GM19193 (cell line): ENCODE results near the gene TEX52.

ENCODE experiments used
- POLR2A ChIP-seq: IDR thresholded peaks from 4 replicates; pipeline ENCODE4 v1.6.1; 2011; ENCODE audit not compliant: insufficient read depth, insufficient read length; ENCODE audit errors: extremely low read depth

Gene TEX52

DNA sequence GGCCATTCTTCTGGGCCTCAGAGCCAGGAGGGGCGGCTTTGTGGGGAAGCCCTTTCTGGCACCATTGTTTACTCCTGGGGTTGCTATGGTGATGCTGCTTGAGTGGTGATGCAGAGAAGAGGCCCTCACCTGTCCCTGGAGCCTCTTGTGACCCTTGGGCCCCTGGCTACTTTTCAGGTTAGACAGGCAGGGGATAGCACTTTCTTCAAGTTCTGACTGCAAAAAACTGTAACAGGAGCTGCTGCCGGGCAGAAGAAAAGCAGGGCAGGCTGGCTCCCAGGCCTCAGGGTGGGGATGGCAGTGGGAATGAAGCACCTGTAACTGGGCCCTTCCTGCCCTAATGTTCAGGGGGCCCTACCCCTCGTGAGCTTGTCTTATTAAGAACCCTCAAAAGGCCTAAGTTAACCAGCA is at the start of gene TEX52:
TEX52 (minus strand) TSS at position 19 of the 411 bp plus-strand sequence; CDS start at position 6, 13 bp downstream.
- no peak for TF ChIP-seq POLR2A

- no peak for TF ChIP-seq POLR2A
Measured at GRCh38 chr12:2904260-2904659, 47.4 kb upstream of the TEX52 start.

DNA sequence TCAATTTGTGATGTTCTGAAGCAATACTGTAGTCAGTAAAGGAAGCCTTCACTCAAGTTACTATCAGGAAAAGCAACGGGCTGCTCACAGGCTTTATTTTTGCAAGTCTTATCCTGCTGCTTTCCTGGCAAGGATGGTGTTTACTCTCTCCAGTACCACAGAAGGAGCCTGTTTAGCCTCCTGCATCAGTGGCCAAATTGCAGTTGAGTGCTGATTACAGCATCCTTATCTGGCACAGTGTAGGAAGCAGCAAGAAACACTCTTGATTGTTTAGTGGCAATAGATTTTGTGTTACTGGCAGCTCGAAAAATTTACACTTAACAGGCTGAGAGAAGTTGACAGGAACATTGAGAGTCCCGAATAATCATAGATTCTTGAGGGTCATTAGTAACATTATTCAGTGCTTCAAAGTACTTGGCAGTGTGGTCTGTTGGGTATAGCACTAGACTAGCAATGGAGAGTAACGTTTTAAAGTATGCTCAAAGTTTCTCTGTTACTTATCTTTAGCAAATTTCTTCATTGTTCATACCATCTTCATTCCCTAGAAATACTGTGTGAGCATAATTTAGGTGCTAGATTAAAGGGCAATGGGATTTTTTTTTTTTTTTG is 45.5 kb upstream of the TEX52 start:
- no peak for TF ChIP-seq POLR2A

DNA sequence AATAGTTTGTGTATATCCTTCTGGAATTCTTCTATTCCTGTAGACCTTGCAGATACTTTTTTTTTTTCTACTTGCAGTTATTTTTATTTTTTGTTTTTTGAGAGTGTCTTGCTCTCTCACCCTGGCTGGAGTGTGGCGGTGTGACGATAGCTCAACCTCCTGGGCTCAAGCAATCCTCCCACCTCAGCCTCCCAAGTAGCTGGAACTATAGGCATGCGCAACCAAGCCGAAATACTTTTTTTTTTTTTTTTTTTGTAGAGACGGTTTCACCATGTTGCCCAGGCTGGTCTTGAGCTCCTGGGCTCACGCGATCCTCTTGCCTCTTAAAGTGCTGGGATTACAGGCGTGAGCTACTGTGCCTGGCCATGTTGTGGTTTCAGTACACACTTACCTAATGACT is 43.8 kb upstream of the TEX52 start:
- TF ChIP-seq POLR2A, result no peak

DNA sequence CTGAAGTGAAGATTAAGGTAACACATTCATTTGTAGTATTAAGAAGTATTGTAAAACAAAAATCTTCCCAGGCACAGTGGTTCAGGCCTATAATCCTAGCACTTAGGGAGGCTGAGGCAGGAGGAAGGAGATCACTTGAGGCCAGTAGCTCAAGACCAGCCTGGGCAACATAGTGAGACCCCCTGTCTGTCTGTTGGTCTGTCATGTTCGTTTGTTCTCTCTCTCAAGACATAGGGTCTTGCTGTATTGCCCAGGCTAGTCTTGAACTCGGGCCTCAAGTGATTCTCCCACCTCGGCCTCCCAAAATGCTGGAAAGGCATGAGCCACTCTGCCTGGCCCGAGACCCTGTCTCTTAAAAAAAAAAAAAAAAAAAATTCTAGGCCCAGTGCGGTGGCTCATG is 40.6 kb upstream of the TEX52 start:
- no peak for TF ChIP-seq POLR2A

DNA sequence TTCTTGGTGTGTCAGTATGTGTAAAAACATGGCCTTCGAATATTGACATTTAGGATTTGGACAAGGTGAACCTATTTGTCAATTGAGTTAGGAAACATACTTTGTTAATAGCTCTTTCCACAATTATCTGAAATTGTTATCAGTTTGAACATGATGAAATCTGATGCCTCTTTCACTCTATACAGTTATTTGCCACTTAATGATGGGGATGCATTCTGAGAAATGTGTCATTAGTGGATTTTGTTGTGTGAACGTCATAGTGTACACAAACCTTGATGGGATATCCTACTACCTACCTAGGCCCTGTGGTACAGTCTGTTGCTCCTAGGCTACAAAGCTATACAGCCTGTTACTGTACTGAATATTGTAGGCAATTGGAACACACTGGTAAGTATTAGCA is 38.7 kb upstream of the TEX52 start:
- no peak for TF ChIP-seq POLR2A

DNA sequence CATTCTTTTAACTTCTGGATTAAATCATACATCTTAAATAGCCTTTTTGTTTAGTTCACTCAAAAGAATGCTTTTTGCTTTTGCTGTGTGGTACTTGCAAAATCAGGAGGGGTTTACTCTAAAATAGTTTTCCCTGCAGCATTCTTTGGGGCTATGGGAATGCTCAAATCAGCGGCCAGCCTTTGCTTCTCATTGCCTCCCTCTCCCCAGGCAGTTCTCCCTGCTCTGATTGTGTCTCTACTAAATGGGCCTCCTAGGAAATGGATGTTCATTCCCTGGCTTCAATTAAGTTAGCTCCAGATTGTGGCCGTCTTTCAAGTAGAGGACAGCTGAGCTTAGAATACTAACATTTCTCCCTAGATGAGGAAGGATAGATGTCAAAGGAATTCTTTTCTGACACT is 38.2 kb upstream of the TEX52 start:
- no peak for TF ChIP-seq POLR2A

DNA sequence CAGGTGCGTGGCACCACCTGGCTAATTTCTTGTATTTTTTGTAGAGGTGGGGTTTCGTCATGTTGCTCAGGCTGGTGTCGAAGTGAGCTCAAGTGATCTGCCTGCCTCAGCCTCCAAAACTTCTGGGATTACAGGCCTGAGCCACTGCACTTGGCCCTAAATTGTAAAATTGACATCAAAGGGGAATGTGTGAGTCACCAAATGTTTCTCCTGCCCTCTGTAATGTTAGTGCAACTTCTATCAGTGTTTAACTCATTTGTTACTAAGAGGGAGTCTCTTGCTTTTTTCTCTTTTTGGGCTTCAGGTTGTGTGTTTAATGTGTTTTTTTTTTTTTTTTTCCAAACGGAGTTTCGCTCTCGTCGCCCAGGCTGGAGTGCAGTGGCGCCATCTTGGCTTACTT is 36.2 kb upstream of the TEX52 start:
- no peak for TF ChIP-seq POLR2A

GRCh38 chr12:2892246-2892645 is 35.4 kb upstream of the TEX52 start:
- TF ChIP-seq POLR2A, result no peak

GRCh38 chr12:2891240-2892053 is 34.6 kb upstream of the TEX52 start:
- no peak for TF ChIP-seq POLR2A

DNA sequence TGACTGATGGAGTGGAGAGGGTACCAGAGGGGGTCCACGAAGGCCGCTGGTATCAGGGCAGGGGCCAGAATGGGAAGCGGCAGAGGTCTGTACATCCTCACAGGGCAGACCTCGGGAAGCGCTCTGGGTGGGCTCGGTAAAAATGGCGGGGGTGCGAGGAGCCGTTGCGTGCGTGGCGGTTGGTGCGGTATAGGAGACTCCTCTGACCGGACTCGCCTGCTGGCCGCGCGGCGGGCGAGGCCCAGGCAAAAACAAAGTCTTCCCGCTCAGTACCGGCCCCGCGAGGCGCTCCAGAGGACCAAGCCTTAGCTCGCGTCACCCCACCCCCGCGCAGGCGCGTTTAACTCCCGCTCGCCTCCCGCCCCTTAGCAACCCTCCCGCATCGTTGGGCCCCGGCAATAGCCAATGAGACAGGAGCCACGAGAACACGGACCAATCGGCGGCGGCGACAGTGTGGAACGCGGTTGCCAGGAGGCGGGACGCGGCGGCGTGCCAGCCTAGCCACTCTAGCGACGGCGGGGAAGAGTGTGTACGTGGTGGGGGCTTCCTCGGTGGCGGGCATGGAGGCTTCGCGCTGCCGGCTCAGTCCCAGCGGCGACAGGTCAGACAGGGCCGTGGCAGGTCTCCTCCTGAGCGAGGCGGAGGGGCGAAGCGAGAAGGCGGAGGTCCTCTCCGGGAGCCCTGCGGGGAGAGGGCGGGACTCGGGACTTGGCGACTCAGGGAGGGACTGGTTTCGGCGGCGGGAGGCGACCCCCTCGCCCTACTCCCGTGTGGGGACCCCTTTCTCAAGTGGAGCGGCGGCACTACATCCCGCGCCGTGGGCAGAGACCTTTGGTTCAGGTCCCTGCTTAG is 33.8 kb upstream of the TEX52 start, which contains the start of gene TULP3:
TULP3 (plus strand) TSS at position 504 of the 852 bp plus-strand sequence; CDS start at position 561, 57 bp downstream.
- TF ChIP-seq POLR2A, result peak; percentile 72

GRCh38 chr12:2890001-2890387 is 33.2 kb upstream of the TEX52 start:
- no peak for TF ChIP-seq POLR2A

DNA sequence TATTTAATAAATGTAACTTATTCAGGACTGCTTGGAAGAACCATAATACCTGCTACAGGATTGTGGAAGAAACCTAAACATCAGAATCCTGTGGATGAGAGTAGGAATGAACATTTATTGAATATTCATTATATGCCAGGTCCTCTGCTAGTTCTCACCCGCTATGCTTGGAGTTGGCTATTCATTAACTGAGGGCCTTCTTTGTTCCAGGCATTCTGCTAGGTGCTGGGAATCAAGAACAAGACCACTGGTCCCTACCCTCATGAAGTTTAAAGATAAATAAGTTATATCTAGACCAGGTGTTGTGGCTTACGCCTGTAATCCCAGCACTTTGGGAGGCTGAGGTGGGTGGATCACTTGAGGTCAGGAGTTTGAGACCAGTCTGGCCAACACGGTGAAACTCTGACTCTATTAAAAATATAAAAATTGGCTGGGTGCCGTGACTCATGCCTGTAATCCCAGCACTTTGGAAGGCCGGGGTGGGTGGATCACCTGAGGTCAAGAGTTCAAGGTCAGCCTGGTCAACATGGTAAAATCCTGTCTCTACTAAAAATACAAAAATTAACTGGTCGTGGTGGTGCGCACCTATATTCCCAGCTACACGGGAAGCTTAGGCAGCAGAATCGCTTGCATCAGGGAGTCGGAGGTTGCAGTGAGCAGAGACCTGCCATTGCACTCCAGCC is 30.1 kb upstream of the TEX52 start:
- TF ChIP-seq POLR2A, result no peak

DNA sequence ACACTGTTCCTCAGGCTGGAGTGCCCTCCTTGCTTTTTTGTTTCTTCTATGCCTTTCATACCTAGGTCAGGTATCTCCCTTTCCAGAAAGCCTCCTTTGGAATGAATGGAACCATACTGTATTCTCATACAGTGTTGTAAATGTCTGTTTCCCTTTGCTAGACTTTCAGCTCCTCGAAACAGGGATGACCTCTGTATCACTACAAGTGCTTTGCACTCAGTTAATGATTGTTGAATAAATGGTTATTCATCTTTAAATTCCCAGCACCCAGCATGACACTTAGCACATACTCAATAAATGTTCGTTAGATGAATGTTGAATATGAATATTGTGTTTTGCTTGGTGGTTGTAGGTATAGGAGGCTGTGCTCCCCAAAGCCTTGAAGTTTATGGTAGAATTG is 28.0 kb upstream of the TEX52 start:
- TF ChIP-seq POLR2A, result no peak

DNA sequence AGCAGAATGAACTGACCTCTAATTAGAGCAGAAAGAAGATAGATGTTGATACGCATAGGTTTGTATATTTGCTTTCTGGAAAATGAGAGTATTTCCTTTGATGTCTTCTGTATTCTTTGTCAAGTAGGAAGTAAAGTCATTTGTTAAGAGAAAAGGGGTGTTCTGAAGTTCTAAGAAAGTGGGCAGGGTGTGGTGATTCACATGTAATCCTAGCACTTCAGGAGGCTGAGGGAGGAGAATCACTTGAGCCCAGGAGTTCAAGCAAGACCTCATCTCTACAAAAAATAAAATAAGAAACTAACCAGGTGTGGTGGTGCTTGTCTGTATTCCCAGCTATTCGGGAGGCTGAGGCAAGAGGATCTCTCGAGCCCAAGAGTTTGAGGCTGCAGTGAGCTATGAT is 23.0 kb upstream of the TEX52 start:
- no peak for TF ChIP-seq POLR2A

DNA sequence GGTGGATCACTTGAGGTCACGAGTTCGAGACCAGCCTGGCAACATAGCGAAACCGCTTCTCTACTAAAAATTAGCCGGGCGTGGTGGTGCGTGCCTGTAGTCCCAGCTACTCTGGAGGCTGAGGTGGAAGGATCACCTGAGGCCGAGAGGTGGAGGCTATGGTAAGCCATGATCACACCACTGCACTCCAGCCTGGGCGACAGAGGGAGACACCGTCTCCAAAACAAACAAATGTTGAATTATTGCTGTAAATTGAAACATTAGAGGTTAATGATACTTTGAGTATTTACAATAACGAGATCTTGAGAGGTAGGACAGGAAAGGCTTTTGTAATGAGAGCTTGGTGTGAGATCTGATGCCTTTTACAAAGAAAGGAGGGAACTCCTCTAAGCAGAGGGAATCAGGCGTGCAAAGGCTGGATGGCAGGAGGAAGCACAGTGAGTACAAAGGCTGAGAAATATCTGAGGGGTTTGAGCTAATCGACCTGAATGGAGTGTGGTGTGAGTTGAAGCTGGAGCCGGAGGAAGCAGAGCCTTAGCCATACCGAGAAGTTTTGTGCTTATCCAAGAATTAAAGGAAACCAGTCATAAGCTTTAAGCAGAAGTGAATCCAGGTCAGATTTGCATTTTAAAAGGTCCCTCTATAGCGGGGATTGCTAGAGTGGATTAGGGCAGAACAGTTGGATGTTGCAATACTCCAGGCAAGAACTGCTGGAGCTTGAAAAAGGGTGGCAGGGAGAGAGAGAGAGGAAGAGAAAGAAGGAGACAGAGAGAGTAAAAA is 21.3 kb upstream of the TEX52 start:
- no peak for TF ChIP-seq POLR2A
